Measurements from ENCODE around the gene CALML5. TPM values are rescaled to one million over a fixed set of nuclear protein-coding genes. Genes with fewer than 3 reads are reported as not detected.
"Not testable (repeated sequence)": the region's sequence is repeated elsewhere in the genome, so short reads cannot be mapped to it uniquely, and the experiment has no call there.

The CALML5 gene
- total RNA-seq, 1 experiment from 2014 or later, result not detected

GRCh38 chr10:5474642-5475041, 24.7 kb downstream of the CALML5 start:
- BruUV-seq (replicated peaks); H3K36me3 ChIP-seq (ENCODE audit: insufficient read depth, low read length, poor library complexity, severe bottlenecking); H3K4me1 ChIP-seq (ENCODE audit: insufficient read depth, low read length, poor library complexity, severe bottlenecking); DNase-seq (ENCODE audit: low spot score); H3K27ac ChIP-seq (ENCODE audit: low read depth, low read length, poor library complexity, severe bottlenecking); H3K27me3 ChIP-seq (replicated peaks; ENCODE audit: insufficient read depth, low read depth, low read length, poor library complexity); intact Hi-C loops (cut with micrococcal nuclease; ENCODE audit: unreplicated experiment); CTCF ChIA-PET; H3K4me3 ChIP-seq (ENCODE audit: low read depth, low read length, poor library complexity, severe bottlenecking); H3K9me3 ChIP-seq (ENCODE audit: low read depth, low read length, poor library complexity, severe bottlenecking); POLR2A ChIA-PET (ENCODE audit: low non-redundant PET): not testable (repeated sequence)

GRCh38 chr10:5470062-5470751, 29.2 kb downstream of the CALML5 start:
- no peak for DNase-seq (ENCODE audit: low spot score)
- ChIA-PET POLR2A (ENCODE audit: low non-redundant PET) (no interaction called here), CTCF (no interaction called here)
- no peak overlapping the region for H3K4me3 ChIP-seq (ENCODE audit: low read depth, low read length, poor library complexity, severe bottlenecking)
- H3K27ac ChIP-seq (ENCODE audit: low read depth, low read length, poor library complexity, severe bottlenecking), result no peak overlapping the region
- no peaks in the 10 kb centered on the region for H3K4me1 ChIP-seq (ENCODE audit: insufficient read depth, low read length, poor library complexity, severe bottlenecking)
- no peaks in the 10 kb centered on the region for H3K36me3 ChIP-seq (ENCODE audit: insufficient read depth, low read length, poor library complexity, severe bottlenecking)
- TF ChIP-seq EZH2 (IDR thresholded peaks at IDR 0.05; ENCODE audit: borderline replicate concordance, low read depth, low read length, poor library complexity, severe bottlenecking) (no peak), CTCF (conservative IDR thresholded peaks at IDR 0.05; ENCODE audit: low read depth, low read length) (no peak)
- no peaks in the 10 kb centered on the region for H3K27me3 ChIP-seq (replicated peaks; ENCODE audit: insufficient read depth, low read depth, low read length, poor library complexity)
- intact Hi-C loops (cut with micrococcal nuclease; ENCODE audit: unreplicated experiment), result no loop called here
- BruUV-seq (replicated peaks), result no TSS peak
- H3K9me3 ChIP-seq (ENCODE audit: low read depth, low read length, poor library complexity, severe bottlenecking), result no peaks in the 10 kb centered on the region

- POLR2A ChIA-PET (ENCODE audit: low non-redundant PET), result no interaction called here
- TF ChIP-seq CTCF (conservative IDR thresholded peaks at IDR 0.05; ENCODE audit: low read depth, low read length) (no peak), EZH2 (IDR thresholded peaks at IDR 0.05; ENCODE audit: borderline replicate concordance, low read depth, low read length, poor library complexity, severe bottlenecking) (no peak)
- no peaks in the 10 kb centered on the region for H3K9me3 ChIP-seq (ENCODE audit: low read depth, low read length, poor library complexity, severe bottlenecking)
- H3K27me3 ChIP-seq (replicated peaks; ENCODE audit: insufficient read depth, low read depth, low read length, poor library complexity), result no peaks in the 10 kb centered on the region
- BruUV-seq (replicated peaks), result no TSS peak
- CTCF ChIA-PET, result no interaction called here
- no peaks in the 10 kb centered on the region for H3K36me3 ChIP-seq (ENCODE audit: insufficient read depth, low read length, poor library complexity, severe bottlenecking)
- no peak overlapping the region for H3K27ac ChIP-seq (ENCODE audit: low read depth, low read length, poor library complexity, severe bottlenecking)
- H3K4me1 ChIP-seq (ENCODE audit: insufficient read depth, low read length, poor library complexity, severe bottlenecking), result no peaks in the 10 kb centered on the region
- DNase-seq (ENCODE audit: low spot score), result no peak
- no peak overlapping the region for H3K4me3 ChIP-seq (ENCODE audit: low read depth, low read length, poor library complexity, severe bottlenecking)
- intact Hi-C loops (cut with micrococcal nuclease; ENCODE audit: unreplicated experiment), result no loop called here
Observed at GRCh38 chr10:5469353-5470061, 29.9 kb downstream of the CALML5 start.

Data from A673 (cell line).